Calu3 (cell line): ENCODE data around the gene PSMB5. TPM values are rescaled to one million over a fixed set of nuclear protein-coding genes. Genes with fewer than 3 reads are reported as not detected.
A peak's percentile ranks its signal among the peaks of the same experiment; 100 is the strongest.

Experiments
- BruUV-seq: library from RNA; stranded (reverse); fragments of 400-500 nt; replicated peaks from 2 replicates; lab custom pipeline; 2021; lab: Mats Ljungman, UMichigan
- CTCF ChIA-PET: fragments of 300-600 bp; sonication (Branson Sonifier 250); formaldehyde crosslinking; loops from one replicate; lab custom pipeline; 2022; ENCODE audit warnings: antibody characterized with exemption; lab: Charles Lee
- DNase-seq: peaks from one replicate; pipeline ENCODE4 v3.0.0; 2022
- H3K27ac Mint-ChIP-seq: one replicate; pipeline ENCODE4 v1.8.0; 2022; ENCODE audit warnings: mixed read lengths; ENCODE audit not compliant: unreplicated experiment
- H3K27me3 Mint-ChIP-seq: one replicate; pipeline ENCODE4 v1.8.0; 2022; ENCODE audit warnings: mixed read lengths; ENCODE audit not compliant: unreplicated experiment
- H3K36me3 Mint-ChIP-seq: one replicate; pipeline ENCODE4 v1.8.0; 2022; ENCODE audit warnings: mild to moderate bottlenecking, moderate library complexity, mixed read lengths; ENCODE audit not compliant: insufficient read depth, unreplicated experiment
- H3K4me1 Mint-ChIP-seq: one replicate; pipeline ENCODE4 v1.8.0; 2022; ENCODE audit warnings: mild to moderate bottlenecking, low read depth, mixed read lengths; ENCODE audit not compliant: unreplicated experiment
- H3K4me3 Mint-ChIP-seq: one replicate; pipeline ENCODE4 v1.8.0; 2022; ENCODE audit warnings: mild to moderate bottlenecking, low read depth, moderate library complexity, mixed read lengths; ENCODE audit not compliant: unreplicated experiment
- H3K9me3 Mint-ChIP-seq: one replicate; pipeline ENCODE4 v1.8.0; 2022; ENCODE audit warnings: low read depth, mixed read lengths; ENCODE audit not compliant: unreplicated experiment
- CTCF ChIP-seq: fragments of 200-600 bp; IDR thresholded peaks from one replicate; pipeline ENCODE4 v1.8.0; 2022; ENCODE audit warnings: antibody characterized with exemption; ENCODE audit not compliant: unreplicated experiment
- intact Hi-C: fragments of 100-400 bp; cut with micrococcal nuclease; formaldehyde crosslinking; loops from one replicate; pipeline ENCODE4 v1.10.0; 2022; ENCODE audit not compliant: unreplicated experiment
- total RNA-seq: library from RNA; stranded (reverse); gene quantifications from 2 replicates; pipeline ENCODE4 v1.2.3, GENCODE V29; 2022

The PSMB5 gene
- total RNA-seq, 1 experiment from 2014 or later, result 121 TPM

- Mint-ChIP-seq H3K27ac (no peak overlapping the region), H3K4me3 (no peak overlapping the region), H3K27me3 (no peaks in the 10 kb centered on the region), H3K9me3 (no peaks in the 10 kb centered on the region), H3K36me3 (peaks cover 16% of the 10 kb centered on the region), H3K4me1 (peaks cover 8% of the 10 kb centered on the region)
- TF ChIP-seq CTCF, result no peak
- intact Hi-C loops, result no loop called here
- BruUV-seq, result no TSS peak
- CTCF ChIA-PET, result no interaction called here
- no peak for DNase-seq
Observed at GRCh38 chr14:23013054-23013748, 21.5 kb downstream of the PSMB5 start.

GRCh38 chr14:23009939-23010726 is 24.6 kb downstream of the PSMB5 start, which contains the start of gene C14orf93:
C14orf93 (minus strand) TSS chr14:23010143; CDS start chr14:22999023, 11,120 bp downstream.
- Mint-ChIP-seq H3K27me3 (no peaks in the 10 kb centered on the region), H3K9me3 (no peaks in the 10 kb centered on the region), H3K36me3 (peaks cover 29% of the 10 kb centered on the region), H3K4me3 (peak within 1 kb of the TSS; percentile 79), H3K4me1 (peaks cover 12% of the 10 kb centered on the region), H3K27ac (peak within 1 kb of the TSS; percentile 94)
- no peak for TF ChIP-seq CTCF
- BruUV-seq, result no TSS peak
- peak; percentile 87 for DNase-seq
- CTCF ChIA-PET, result interaction anchor here (1.0 kb wide), 1 partner anchor 15 kb away, joined by 3 read pairs; no protein-coding TSS in a partner anchor
- intact Hi-C loops, result no loop called here

- peaks cover 29% of the 10 kb centered on the region for H3K36me3 Mint-ChIP-seq
Observed at GRCh38 chr14:23009483-23009938, 25.2 kb downstream of the PSMB5 start.

More at GRCh38 chr14:23009483-23009938, 25.2 kb downstream of the PSMB5 start:
- Mint-ChIP-seq H3K27ac (peak overlapping the region; percentile 94), H3K27me3 (no peaks in the 10 kb centered on the region), H3K4me3 (peak overlapping the region; percentile 79), H3K9me3 (no peaks in the 10 kb centered on the region), H3K4me1 (peaks cover 18% of the 10 kb centered on the region)
- TF ChIP-seq CTCF, result no peak
- DNase-seq, result peak; percentile 2
- TSS peak; percentile 92 for BruUV-seq
- intact Hi-C loops, result no loop called here
- CTCF ChIA-PET, result no interaction called here
